ENCODE measurements around the gene TMEM45A. TPM values are rescaled to one million over a fixed set of nuclear protein-coding genes. Genes with fewer than 3 reads are reported as not detected.

The TMEM45A gene
- total RNA-seq, 1 donor from 2014 or later, result 15.9 TPM

Other genes starting within 250 kb of the TMEM45A start
- gene TBC1D23, start 231.6 kb upstream of the TMEM45A start, total RNA-seq, result 47.4 TPM
- 31.1 TPM for gene NIT2, start 157.9 kb upstream of the TMEM45A start, total RNA-seq
- 29.6 TPM for gene TOMM70, start 91.5 kb upstream of the TMEM45A start, total RNA-seq
- gene LNP1, start 91.1 kb upstream of the TMEM45A start, total RNA-seq, result 1.9 TPM
- gene ADGRG7, start 117.0 kb downstream of the TMEM45A start, total RNA-seq, result not detected
- 59.6 TPM for gene TFG, start 216.9 kb downstream of the TMEM45A start, total RNA-seq